Measurements from ENCODE around the gene CD160. TPM values are rescaled to one million over a fixed set of nuclear protein-coding genes. Genes with fewer than 3 reads are reported as not detected.
"Not testable (repeated sequence)": the region's sequence is repeated elsewhere in the genome, so short reads cannot be mapped to it uniquely, and the experiment has no call there.

CD160 gene
- total RNA-seq, 6 experiments from 2014 or later = not detected

DNA sequence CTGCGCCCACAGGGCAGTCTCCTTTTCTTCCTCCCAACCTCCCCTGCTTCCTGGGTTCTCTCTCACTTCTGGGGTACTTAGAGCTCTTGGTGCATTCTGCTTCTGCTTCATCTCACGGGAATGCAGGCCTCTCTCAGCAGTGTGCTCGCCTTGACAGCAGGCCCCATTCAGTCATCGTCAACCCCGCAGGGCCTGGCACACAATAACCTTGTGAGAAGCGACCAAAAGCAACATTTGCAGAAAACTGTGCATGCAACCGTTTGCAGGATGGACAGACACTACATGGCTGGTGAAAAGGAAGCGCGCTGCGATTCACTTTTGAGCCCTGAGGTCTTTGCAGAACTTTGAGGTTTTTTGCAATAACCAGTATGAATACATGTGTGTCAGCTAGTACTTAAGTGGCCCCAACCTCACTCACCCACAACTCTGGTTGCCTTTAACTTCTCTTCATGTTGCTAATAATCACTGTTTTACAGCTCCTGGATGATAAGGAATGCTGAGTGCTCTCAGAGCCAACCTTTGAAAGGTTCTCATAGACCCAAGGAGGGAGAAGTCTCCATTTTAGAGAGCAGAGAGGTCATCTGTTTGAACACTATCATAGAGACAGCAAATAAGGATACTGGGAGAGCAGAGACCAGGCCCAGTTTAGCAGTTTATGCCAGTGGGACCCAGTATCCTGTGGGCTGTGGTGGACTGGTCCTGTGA is 2.5 kb upstream of the CD160 start:
- Mint-ChIP-seq H3K36me3 (ENCODE audit: low read depth) (no peaks in the 10 kb centered on the region), H3K27ac (peak overlapping the region; percentile 70), H3K9me3 (no peaks in the 10 kb centered on the region), H3K27me3 (ENCODE audit: insufficient read depth) (no peaks in the 10 kb centered on the region; the same call in 1 of the 2 replicates), H3K4me3 (no peak overlapping the region), H3K4me1 (ENCODE audit: low read depth) (peaks cover 57% of the 10 kb centered on the region)
- TF ChIP-seq, protein P1, sequence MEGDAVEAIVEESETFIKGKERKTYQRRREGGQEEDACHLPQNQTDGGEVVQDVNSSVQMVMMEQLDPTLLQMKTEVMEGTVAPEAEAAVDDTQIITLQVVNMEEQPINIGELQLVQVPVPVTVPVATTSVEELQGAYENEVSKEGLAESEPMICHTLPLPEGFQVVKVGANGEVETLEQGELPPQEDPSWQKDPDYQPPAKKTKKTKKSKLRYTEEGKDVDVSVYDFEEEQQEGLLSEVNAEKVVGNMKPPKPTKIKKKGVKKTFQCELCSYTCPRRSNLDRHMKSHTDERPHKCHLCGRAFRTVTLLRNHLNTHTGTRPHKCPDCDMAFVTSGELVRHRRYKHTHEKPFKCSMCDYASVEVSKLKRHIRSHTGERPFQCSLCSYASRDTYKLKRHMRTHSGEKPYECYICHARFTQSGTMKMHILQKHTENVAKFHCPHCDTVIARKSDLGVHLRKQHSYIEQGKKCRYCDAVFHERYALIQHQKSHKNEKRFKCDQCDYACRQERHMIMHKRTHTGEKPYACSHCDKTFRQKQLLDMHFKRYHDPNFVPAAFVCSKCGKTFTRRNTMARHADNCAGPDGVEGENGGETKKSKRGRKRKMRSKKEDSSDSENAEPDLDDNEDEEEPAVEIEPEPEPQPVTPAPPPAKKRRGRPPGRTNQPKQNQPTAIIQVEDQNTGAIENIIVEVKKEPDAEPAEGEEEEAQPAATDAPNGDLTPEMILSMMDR (IDR thresholded peaks at IDR 0.05) = no peak
- DNase-seq = peak; percentile 18

DNA sequence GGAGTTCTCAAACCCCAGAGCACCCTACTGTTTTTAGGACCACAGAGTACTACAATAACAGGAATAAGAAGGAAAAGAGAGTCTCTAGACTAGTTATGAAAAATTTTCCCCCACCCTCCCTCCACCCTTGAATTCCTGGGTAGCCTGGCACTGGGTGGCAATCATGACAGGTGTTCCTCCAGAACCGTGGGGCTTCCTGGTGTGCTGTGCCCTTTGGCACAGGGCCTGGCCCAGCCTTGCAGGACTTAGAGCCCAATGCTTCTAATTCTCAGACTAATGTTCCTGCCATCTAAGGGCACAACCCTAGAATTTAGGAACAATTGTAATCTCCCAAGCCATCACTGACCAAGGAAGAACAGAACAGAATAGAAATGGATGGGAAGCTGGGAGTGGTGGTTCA is 1.5 kb upstream of the CD160 start:
- H3K9me3 Mint-ChIP-seq = no peaks in the 10 kb centered on the region
- no peaks in the 10 kb centered on the region for H3K36me3 Mint-ChIP-seq (ENCODE audit: low read depth)
- DNase-seq = no peak
- peaks cover 60% of the 10 kb centered on the region for H3K4me1 Mint-ChIP-seq (ENCODE audit: low read depth)
- no peak overlapping the region for H3K27ac Mint-ChIP-seq
- H3K4me3 Mint-ChIP-seq = no peak overlapping the region
- no peaks in the 10 kb centered on the region; the same call in 1 of the 2 replicates for H3K27me3 Mint-ChIP-seq (ENCODE audit: insufficient read depth)
- TF ChIP-seq, protein P1 (IDR thresholded peaks at IDR 0.05) = no peak

DNA sequence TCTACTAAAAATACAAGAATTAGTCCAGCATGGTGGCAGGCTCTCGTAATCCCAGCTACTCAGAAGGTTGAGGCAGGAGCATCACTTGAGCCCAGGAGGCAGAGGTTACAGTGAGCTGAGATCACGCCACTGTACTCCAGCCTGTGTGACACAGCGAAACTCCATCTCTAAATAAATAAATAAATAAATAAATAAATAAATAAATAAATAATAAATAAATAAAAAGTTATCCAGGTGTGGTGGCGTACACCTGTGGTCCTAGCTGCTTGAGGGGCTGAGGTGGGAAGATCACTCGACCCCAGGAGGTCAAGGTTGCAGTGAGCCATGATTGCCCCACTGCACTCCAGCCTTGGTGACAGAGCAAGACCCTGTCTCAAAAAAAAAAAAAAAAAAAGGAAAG is 834 bp upstream of the CD160 start:
- H3K27ac Mint-ChIP-seq; H3K27me3 Mint-ChIP-seq (ENCODE audit: insufficient read depth); H3K4me3 Mint-ChIP-seq; H3K36me3 Mint-ChIP-seq (ENCODE audit: low read depth); DNase-seq; H3K9me3 Mint-ChIP-seq: not testable (repeated sequence)
- H3K4me1 Mint-ChIP-seq (ENCODE audit: low read depth) = peaks cover 60% of the 10 kb centered on the region

GRCh38 chr1:145720556-145720877 is 1.2 kb downstream of the CD160 start:
- H3K9me3 Mint-ChIP-seq = no peaks in the 10 kb centered on the region
- DNase-seq = peak; percentile 84
- H3K27ac Mint-ChIP-seq = peak overlapping the region; percentile 85
- H3K4me1 Mint-ChIP-seq (ENCODE audit: low read depth) = peaks cover 60% of the 10 kb centered on the region
- no peaks in the 10 kb centered on the region for H3K36me3 Mint-ChIP-seq (ENCODE audit: low read depth)
- H3K27me3 Mint-ChIP-seq (ENCODE audit: insufficient read depth) = no peaks in the 10 kb centered on the region
- H3K4me3 Mint-ChIP-seq = peak overlapping the region; percentile 82
- TF ChIP-seq, protein P1 (IDR thresholded peaks at IDR 0.05) = no peak

DNA sequence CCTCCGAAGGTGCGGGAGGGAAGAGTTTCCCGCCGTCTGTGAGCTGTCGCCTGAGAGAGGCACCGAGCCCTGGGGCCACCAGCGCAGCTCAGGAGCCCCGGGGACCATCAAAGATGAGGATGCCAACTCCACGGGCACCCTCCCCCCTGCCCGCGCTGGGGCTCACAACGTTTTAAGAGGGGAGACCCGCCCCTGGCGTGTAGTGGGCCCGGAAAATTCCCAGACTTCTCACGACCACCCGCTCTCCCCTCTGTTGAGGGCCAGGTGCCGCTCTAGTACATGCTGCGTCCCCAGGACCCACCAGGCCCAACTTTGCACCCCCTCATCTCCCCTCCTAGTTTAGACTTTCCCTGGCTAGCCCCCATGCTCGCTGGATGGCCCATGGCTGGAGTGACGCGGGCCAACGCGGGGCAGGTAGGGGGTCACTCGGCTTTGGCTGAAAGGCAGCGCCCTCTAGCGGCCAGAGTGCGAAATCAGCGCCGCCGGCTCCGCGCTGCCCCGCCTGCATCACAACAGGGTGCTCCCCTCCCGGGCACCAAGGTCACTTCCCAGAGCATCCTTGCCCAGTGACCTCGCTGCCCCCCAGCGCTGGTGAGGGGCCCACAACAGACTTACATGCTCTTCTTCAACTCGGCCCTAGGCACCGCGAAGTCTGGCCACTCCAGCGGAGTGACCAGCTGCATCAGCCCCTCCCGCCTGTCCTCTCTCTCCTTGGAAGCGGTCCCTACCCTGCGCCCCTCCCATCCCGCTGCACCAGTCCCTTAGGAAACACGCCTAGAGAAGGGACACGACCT is 1.8 kb downstream of the CD160 start:
- no peaks in the 10 kb centered on the region for H3K9me3 Mint-ChIP-seq
- peak; percentile 55 for DNase-seq
- peak overlapping the region; percentile 82 for H3K4me3 Mint-ChIP-seq
- H3K27ac Mint-ChIP-seq = peak overlapping the region; percentile 85
- TF ChIP-seq, protein P1 (IDR thresholded peaks at IDR 0.05) = peak; percentile 100
- no peaks in the 10 kb centered on the region for H3K36me3 Mint-ChIP-seq (ENCODE audit: low read depth)
- H3K4me1 Mint-ChIP-seq (ENCODE audit: low read depth) = peaks cover 55% of the 10 kb centered on the region
- H3K27me3 Mint-ChIP-seq (ENCODE audit: insufficient read depth) = no peaks in the 10 kb centered on the region

DNA sequence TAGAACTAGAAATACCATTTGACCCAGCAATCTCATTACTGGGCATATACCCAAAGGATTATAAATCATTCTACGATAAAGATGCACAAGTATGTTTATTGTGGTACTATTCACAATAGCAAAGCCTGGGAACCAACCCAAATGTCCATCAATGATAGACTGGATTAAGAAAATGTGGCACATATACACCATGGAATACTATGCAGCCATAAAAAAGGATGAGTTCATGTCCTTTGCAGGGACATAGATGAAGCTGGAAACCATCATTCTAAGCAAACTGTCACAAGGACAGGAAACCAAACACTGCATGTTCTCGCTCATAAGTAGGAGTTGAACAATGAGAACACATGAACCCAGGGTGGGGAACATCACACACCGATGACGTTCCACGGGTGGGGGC is 6.9 kb downstream of the CD160 start:
- DNase-seq; H3K9me3 Mint-ChIP-seq; H3K27me3 Mint-ChIP-seq (ENCODE audit: insufficient read depth); H3K36me3 Mint-ChIP-seq (ENCODE audit: low read depth); H3K27ac Mint-ChIP-seq; H3K4me3 Mint-ChIP-seq: not testable (repeated sequence)
- peaks cover 34% of the 10 kb centered on the region for H3K4me1 Mint-ChIP-seq (ENCODE audit: low read depth)
